ENCODE data around the gene KRAS. TPM values are rescaled to one million over a fixed set of nuclear protein-coding genes. Genes with fewer than 3 reads are reported as not detected.

KRAS gene
- total and polyA plus RNA-seq, 8 donors, result 28.6 to 33.2 (median 30.5) TPM

GRCh38 chr12:25287610-25288009 is 36.9 kb upstream of the KRAS start:
- no peak for ATAC-seq
- H3K36me3 ChIP-seq, result no peaks in the 10 kb centered on the region
- intact Hi-C loops (cut with DNase I), result no loop called here
- no peak for DNase-seq
- TF ChIP-seq CTCF (IDR thresholded peaks at IDR 0.05), result no peak
- H3K27me3 ChIP-seq, result no peaks in the 10 kb centered on the region
- H3K4me1 ChIP-seq, result no peaks in the 10 kb centered on the region
- H3K27ac ChIP-seq, result no peak overlapping the region
- no peak overlapping the region for H3K4me3 ChIP-seq
- peaks cover 0 to 12% of the 10 kb centered on the region in 2 donors for H3K9me3 ChIP-seq

- no peak overlapping the region for H3K27ac ChIP-seq
- no peaks in the 10 kb centered on the region for H3K27me3 ChIP-seq
- H3K36me3 ChIP-seq, result no peaks in the 10 kb centered on the region
- TF ChIP-seq CTCF (IDR thresholded peaks at IDR 0.05), result no peak
- DNase-seq, result no peak
- intact Hi-C loops (cut with DNase I), result no loop called here
- H3K4me3 ChIP-seq, result no peak overlapping the region
- H3K9me3 ChIP-seq, result peaks cover 0 to 12% of the 10 kb centered on the region in 2 donors
- no peaks in the 10 kb centered on the region for H3K4me1 ChIP-seq
- no peak for ATAC-seq
Observed at GRCh38 chr12:25286837-25287236, 36.1 kb upstream of the KRAS start.

- peaks cover 0 to 4% of the 10 kb centered on the region in 2 donors for H3K9me3 ChIP-seq
- H3K4me3 ChIP-seq, result no peak overlapping the region
- H3K4me1 ChIP-seq, result no peaks in the 10 kb centered on the region
- ATAC-seq, result no peak
- no peak overlapping the region for H3K27ac ChIP-seq
- no peak for TF ChIP-seq CTCF (IDR thresholded peaks at IDR 0.05)
- no peaks in the 10 kb centered on the region for H3K36me3 ChIP-seq
- DNase-seq, result no peak
- H3K27me3 ChIP-seq, result no peaks in the 10 kb centered on the region
- intact Hi-C loops (cut with DNase I), result no loop called here
Observed at GRCh38 chr12:25284024-25284423, 33.3 kb upstream of the KRAS start.

GRCh38 chr12:25283006-25283405 is 32.3 kb upstream of the KRAS start:
- ATAC-seq (no peak), DNase-seq (no peak)
- TF ChIP-seq CTCF (IDR thresholded peaks at IDR 0.05), result no peak
- no peaks in the 10 kb centered on the region for H3K27me3 ChIP-seq
- no peak overlapping the region for H3K27ac ChIP-seq
- H3K36me3 ChIP-seq, result no peaks in the 10 kb centered on the region
- H3K9me3 ChIP-seq, result no peaks in the 10 kb centered on the region
- no peak overlapping the region for H3K4me3 ChIP-seq
- H3K4me1 ChIP-seq, result no peaks in the 10 kb centered on the region
- intact Hi-C loops (cut with DNase I), result no loop called here

GRCh38 chr12:25280082-25280481 is 29.4 kb upstream of the KRAS start:
- TF ChIP-seq CTCF (IDR thresholded peaks at IDR 0.05), result no peak
- H3K9me3 ChIP-seq, result no peaks in the 10 kb centered on the region
- no peaks in the 10 kb centered on the region for H3K27me3 ChIP-seq
- H3K4me3 ChIP-seq, result no peak overlapping the region
- H3K4me1 ChIP-seq, result no peaks in the 10 kb centered on the region
- DNase-seq (no peak), ATAC-seq (no peak)
- H3K27ac ChIP-seq, result no peak overlapping the region
- intact Hi-C loops (cut with DNase I), result no loop called here
- no peaks in the 10 kb centered on the region for H3K36me3 ChIP-seq

All from left lung (tissue), 10 donors.